Ascending aorta (tissue), 2 donors: ENCODE measurements around the gene RANBP2. TPM values are rescaled to one million over a fixed set of nuclear protein-coding genes. Genes with fewer than 3 reads are reported as not detected.
A peak's percentile ranks its signal among the peaks of the same experiment; 100 is the strongest.
"Not testable (repeated sequence)": the region's sequence is repeated elsewhere in the genome, so short reads cannot be mapped to it uniquely, and the experiment has no call there.

ENCODE experiments used
- DNase-seq, 2 donors: peaks; one replicate each; pipeline ENCODE4 v3.0.0-alpha.2; 2019; ENCODE audit warnings: low spot score in 2 of 2
- H3K27ac ChIP-seq, 2 donors: fragments of 200-600 bp; sonication (generic); one replicate each; pipeline ENCODE4 v1.5.1; 2016 to 2017; ENCODE audit warnings: mild to moderate bottlenecking in 1 of 2
- H3K27me3 ChIP-seq: fragments of 200-600 bp; sonication (generic); one replicate; pipeline ENCODE4 v1.5.1; 2017
- H3K36me3 ChIP-seq, 2 donors: fragments of 200-600 bp; sonication (generic); one replicate each; pipeline ENCODE4 v1.5.1; 2016
- H3K4me1 ChIP-seq, 2 donors: fragments of 200-600 bp; sonication (generic); one replicate each; pipeline ENCODE4 v1.5.1; 2016 to 2017; ENCODE audit warnings: mild to moderate bottlenecking in 1 of 2
- H3K4me3 ChIP-seq, 2 donors: fragments of 200-600 bp; sonication (generic); one replicate each; pipeline ENCODE4 v1.5.1; 2016 to 2017; ENCODE audit warnings: mild to moderate bottlenecking in 1 of 2
- H3K9me3 ChIP-seq, 2 donors: fragments of 200-600 bp; sonication (generic); one replicate each; pipeline ENCODE4 v1.5.1; 2016
- CTCF ChIP-seq, 3 experiments: fragments of 200-600 bp in 2 of 3; fragments of 450-650 bp in 1 of 3; sonication (generic) in 2 of 3; IDR thresholded peaks; one replicate each; pipeline ENCODE4 v1.5.1; 2016 to 2019; ENCODE audit warnings: antibody characterized with exemption in 3 of 3, mild to moderate bottlenecking in 1 of 3, moderate library complexity in 1 of 3
- intact Hi-C: fragments of 100-400 bp; cut with DNase I; formaldehyde crosslinking; loops from one replicate; pipeline ENCODE4 v1.15.1; 2023
- total RNA-seq: library from RNA; depleted of rRNA; stranded (reverse); fragments of >200 nt; gene quantifications from one replicate; pipeline ENCODE4 v1.1.0, GENCODE V29; 2016

Gene RANBP2
- total RNA-seq, 1 donor from 2014 or later, result 15.5 TPM

DNA sequence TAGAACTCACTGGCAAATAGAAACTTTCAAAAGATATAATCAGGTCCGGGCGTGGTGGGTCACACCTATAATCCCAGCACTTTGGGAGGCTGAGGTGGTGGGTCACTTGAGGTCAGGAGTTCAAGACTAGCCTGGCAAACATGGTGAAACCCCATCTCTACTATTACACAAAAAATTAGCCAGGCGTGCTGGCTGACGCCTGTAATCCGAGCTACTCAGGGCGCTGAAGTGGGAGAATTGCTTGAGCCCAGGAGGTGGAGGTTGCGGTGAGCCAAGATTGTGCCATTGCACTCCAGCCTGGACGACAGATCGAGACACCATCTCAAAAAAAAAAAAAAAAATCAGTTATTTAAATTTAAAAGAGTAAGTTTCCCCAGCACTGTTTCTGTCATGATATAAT, 38.7 kb downstream of the RANBP2 start:
- intact Hi-C loops, H3K9me3 ChIP-seq, H3K4me1 ChIP-seq, DNase-seq, H3K27ac ChIP-seq, H3K27me3 ChIP-seq, H3K4me3 ChIP-seq: not testable (repeated sequence)
- peaks cover 21 to 26% of the 10 kb centered on the region in 2 donors for H3K36me3 ChIP-seq

GRCh38 chr2:108762618-108763017, 43.3 kb downstream of the RANBP2 start:
- DNase-seq, intact Hi-C loops, H3K27me3 ChIP-seq, H3K4me1 ChIP-seq, H3K9me3 ChIP-seq, H3K4me3 ChIP-seq, H3K27ac ChIP-seq: not testable (repeated sequence)
- H3K36me3 ChIP-seq, result peaks cover 29 to 36% of the 10 kb centered on the region in 2 donors

DNA sequence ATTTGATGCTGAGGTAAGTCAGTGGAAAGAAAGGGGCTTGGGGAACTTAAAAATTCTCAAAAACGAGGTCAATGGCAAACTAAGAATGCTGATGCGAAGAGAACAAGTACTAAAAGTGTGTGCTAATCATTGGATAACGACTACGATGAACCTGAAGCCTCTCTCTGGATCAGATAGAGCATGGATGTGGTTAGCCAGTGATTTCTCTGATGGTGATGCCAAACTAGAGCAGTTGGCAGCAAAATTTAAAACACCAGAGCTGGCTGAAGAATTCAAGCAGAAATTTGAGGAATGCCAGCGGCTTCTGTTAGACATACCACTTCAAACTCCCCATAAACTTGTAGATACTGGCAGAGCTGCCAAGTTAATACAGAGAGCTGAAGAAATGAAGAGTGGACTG, 47.4 kb downstream of the RANBP2 start:
- H3K27ac ChIP-seq, H3K27me3 ChIP-seq, H3K4me1 ChIP-seq, intact Hi-C loops, H3K4me3 ChIP-seq, DNase-seq, H3K9me3 ChIP-seq: not testable (repeated sequence)
- H3K36me3 ChIP-seq, result peaks cover 29 to 41% of the 10 kb centered on the region in 2 donors

DNA sequence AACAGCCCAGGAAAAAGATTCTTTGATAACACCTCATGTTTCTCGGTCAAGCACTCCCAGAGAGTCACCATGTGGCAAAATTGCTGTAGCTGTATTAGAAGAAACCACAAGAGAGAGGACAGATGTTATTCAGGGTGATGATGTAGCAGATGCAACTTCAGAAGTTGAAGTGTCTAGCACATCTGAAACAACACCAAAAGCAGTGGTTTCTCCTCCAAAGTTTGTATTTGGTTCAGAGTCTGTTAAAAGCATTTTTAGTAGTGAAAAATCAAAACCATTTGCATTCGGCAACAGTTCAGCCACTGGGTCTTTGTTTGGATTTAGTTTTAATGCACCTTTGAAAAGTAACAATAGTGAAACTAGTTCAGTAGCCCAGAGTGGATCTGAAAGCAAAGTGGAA, 48.6 kb downstream of the RANBP2 start:
- H3K4me3 ChIP-seq, H3K9me3 ChIP-seq, H3K27ac ChIP-seq, intact Hi-C loops, DNase-seq, H3K4me1 ChIP-seq, H3K27me3 ChIP-seq: not testable (repeated sequence)
- peaks cover 38 to 51% of the 10 kb centered on the region in 2 donors for H3K36me3 ChIP-seq

DNA sequence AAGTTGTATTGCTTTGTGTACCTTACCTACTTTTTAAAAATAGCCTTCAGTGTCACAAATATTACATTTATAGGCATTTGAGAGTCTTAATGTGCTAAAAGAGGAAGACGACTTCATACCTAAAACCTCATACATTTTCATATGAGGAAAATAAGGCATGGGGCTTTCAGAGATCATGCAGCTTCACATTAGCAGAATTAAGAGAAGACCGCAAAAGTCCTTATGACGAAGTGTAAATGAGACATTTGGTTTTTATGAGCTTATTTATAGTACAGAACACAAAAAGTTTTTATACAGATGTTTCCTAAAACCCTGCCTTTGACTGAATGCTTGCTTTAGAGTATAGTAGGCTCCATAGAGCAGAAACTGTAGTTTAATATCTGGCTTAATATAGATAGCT, 57.2 kb downstream of the RANBP2 start:
- no peak for DNase-seq
- Histone ChIP-seq H3K27ac (no peak overlapping the region), H3K36me3 (peaks cover 62 to 71% of the 10 kb centered on the region in 2 donors), H3K4me1 (no peaks in the 10 kb centered on the region), H3K9me3 (no peaks in the 10 kb centered on the region), H3K27me3 (no peaks in the 10 kb centered on the region), H3K4me3 (no peak overlapping the region)
- TF ChIP-seq CTCF (IDR thresholded peaks at IDR 0.05), result no peak
- intact Hi-C loops, result no loop called here

DNA sequence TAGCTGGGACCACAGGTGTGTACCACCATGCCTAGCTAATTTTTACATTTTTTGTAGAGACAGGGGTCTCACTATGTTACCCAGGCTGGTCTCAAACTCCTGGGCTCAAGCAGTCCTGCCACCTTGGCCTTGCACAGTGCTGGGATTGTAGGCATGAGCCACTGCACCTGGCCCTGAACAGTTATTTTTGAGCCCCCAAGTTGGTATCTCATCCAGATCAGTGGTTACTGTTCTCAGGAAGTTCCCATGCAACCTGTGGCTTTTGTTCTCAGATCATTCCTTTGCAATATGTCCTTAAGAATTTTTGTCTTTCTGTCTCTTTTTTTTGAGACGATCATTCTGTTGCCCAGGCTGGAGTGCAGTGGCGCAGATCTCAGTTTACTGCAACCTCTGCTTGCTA, 59.6 kb downstream of the RANBP2 start:
- Histone ChIP-seq H3K36me3 (peaks cover 55 to 71% of the 10 kb centered on the region in 2 donors), H3K9me3 (no peaks in the 10 kb centered on the region), H3K27me3 (no peaks in the 10 kb centered on the region), H3K4me3 (no peak overlapping the region), H3K27ac (no peak overlapping the region), H3K4me1 (no peaks in the 10 kb centered on the region)
- DNase-seq, result no peak
- no peak for TF ChIP-seq CTCF (IDR thresholded peaks at IDR 0.05)
- intact Hi-C loops, result no loop called here

DNA sequence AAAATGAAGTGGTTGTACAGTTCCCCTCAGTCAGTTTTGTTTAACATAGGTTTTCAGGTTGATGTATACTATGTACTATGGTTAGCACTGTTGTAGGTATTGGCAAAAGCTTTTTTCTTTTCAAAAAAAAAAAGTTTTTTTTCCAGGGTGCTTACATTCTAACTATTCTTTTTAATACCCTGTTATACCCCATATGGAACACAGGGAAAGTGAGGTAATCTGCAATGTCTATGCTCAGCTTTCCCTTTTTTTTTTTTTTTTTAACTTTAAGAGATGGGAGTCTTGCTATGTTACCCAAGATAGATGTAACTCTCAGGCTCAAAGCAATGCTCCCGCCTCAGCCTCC, 66.7 kb downstream of the RANBP2 start:
- Histone ChIP-seq H3K36me3 (peaks cover 26 to 34% of the 10 kb centered on the region in 2 donors), H3K27ac (peak overlapping the region in 1 of 2 donors; percentile 54), H3K4me3 (peak overlapping the region; percentile 82 to 90), H3K27me3 (no peaks in the 10 kb centered on the region), H3K4me1 (peaks cover 0 to 4% of the 10 kb centered on the region in 2 donors), H3K9me3 (no peaks in the 10 kb centered on the region)
- DNase-seq, result no peak
- intact Hi-C loops, result no loop called here
- TF ChIP-seq CTCF (IDR thresholded peaks at IDR 0.05), result no peak
